ENCODE results near the gene TENM4. TPM values are rescaled to one million over a fixed set of nuclear protein-coding genes. Genes with fewer than 3 reads are reported as not detected.

TENM4 gene
- total RNA-seq, 2 experiments from 2014 or later = not detected

DNA sequence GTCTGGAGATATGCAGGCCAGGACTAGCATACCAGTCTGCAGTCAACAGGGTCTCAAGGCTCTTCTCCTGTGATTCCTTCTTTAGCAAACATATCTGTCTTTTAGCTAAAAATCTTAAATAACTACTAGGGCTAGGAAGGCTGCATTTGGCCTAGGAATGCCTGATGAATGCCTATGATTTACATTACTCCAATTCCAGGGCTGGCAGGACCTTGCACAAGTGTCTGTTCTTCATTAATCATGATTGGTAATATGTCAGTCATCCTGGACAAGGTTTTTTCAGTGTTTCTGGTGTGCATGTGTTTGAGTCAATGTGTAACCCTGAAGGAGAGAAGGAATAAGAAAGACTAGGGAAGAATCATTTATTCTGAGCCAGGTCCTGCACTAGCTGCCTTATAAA lies 585.7 kb downstream of the TENM4 start:
- Mint-ChIP-seq H3K36me3 (ENCODE audit: low read depth) (no peaks in the 10 kb centered on the region), H3K4me3 (no peak overlapping the region), H3K9me3 (ENCODE audit: insufficient read depth) (no peaks in the 10 kb centered on the region), H3K27ac (no peak overlapping the region), H3K4me1 (ENCODE audit: low read depth) (no peaks in the 10 kb centered on the region), H3K27me3 (ENCODE audit: low read depth) (no peaks in the 10 kb centered on the region)
- no peak for DNase-seq
- no peak for ATAC-seq
- ChIA-PET POLR2A (no interaction called here), CTCF (no interaction called here)

DNA sequence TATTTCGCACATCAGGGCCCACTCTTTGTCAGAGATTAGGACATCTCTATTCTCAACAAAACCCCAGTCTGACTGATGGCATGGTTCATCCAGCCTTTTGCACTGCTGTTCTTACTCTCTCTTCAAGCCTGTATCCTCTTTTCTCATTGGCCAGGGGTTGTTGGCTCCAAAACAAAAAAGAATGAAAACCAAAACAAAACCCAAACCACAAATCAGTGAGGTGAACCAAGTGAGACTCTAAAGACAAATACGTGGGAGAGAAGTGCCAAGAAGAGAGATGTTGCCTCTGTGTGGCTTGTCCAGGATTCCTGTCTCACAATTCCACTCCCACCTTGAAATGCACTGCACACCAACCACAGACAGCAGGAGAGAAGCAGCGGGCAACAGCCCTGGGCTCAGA lies 587.3 kb downstream of the TENM4 start:
- Mint-ChIP-seq H3K27me3 (ENCODE audit: low read depth) (peaks cover 2% of the 10 kb centered on the region), H3K9me3 (ENCODE audit: insufficient read depth) (no peaks in the 10 kb centered on the region), H3K36me3 (ENCODE audit: low read depth) (no peaks in the 10 kb centered on the region), H3K4me1 (ENCODE audit: low read depth) (no peaks in the 10 kb centered on the region), H3K4me3 (no peak overlapping the region), H3K27ac (no peak overlapping the region)
- POLR2A ChIA-PET = no interaction called here
- ATAC-seq = no peak
- CTCF ChIA-PET = no interaction called here
- no peak for DNase-seq

DNA sequence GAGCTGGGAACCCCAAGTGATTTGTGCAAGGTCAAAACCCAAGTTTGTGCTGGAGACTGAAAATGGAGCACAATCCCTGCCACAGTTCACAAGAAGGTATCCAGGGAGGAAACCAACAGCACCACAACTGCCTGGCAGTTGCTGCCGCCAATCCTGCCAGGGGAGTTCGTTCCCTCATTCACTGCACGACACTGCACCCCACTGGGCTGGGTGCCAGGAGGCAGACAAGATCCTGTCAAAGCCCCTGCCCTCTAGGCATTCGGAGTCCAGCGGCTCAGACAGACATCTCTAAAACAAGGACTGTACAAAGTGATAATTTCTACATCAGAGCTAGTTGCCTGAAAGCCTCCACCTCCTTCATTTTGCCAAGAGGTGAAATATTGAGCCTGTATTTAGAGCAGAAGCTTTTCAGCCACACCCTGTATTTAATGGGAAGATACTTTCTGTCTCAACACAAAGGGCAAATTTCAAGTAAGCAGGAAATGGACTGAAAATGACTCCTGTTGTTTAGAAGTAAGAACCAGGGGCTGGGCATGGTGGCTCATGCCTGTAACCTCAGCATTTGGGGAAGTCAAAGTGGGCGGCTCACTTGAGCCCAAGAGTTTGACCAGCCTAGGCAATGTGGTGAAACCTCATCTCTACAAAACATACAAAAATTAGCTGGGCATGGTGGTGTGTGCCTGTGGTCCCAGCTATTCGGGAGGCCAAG lies 588.8 kb downstream of the TENM4 start:
- no peak overlapping the region for H3K27ac Mint-ChIP-seq
- H3K4me3 Mint-ChIP-seq = no peak overlapping the region
- no peak for ATAC-seq
- POLR2A ChIA-PET = no interaction called here
- CTCF ChIA-PET = interaction anchor here (0.9 kb wide), 1 partner anchor 9 kb away, joined by 3 read pairs; no protein-coding TSS in a partner anchor
- no peak for DNase-seq
- no peaks in the 10 kb centered on the region for H3K36me3 Mint-ChIP-seq (ENCODE audit: low read depth)
- H3K4me1 Mint-ChIP-seq (ENCODE audit: low read depth) = no peaks in the 10 kb centered on the region
- peaks cover 4% of the 10 kb centered on the region for H3K27me3 Mint-ChIP-seq (ENCODE audit: low read depth)
- no peaks in the 10 kb centered on the region for H3K9me3 Mint-ChIP-seq (ENCODE audit: insufficient read depth)

DNA sequence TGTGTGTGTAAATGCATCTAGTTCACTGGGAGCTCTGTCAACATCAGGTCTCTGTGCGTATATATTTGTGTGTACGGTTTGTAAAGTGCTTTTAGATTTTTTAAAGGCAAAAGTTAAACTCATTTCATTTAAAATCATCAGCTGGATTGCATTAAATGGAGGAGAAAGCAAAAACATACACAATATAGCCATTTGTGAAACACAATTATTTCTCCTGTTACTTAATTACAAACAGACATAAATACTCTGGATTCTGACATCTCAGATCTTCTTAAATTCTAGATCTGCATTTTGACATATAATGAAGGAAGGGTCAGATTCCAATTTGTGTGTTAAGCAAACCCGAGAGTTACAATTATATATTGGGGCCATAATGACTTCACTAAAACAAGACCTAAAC lies 590.8 kb downstream of the TENM4 start:
- ATAC-seq = no peak
- POLR2A ChIA-PET = no interaction called here

DNA sequence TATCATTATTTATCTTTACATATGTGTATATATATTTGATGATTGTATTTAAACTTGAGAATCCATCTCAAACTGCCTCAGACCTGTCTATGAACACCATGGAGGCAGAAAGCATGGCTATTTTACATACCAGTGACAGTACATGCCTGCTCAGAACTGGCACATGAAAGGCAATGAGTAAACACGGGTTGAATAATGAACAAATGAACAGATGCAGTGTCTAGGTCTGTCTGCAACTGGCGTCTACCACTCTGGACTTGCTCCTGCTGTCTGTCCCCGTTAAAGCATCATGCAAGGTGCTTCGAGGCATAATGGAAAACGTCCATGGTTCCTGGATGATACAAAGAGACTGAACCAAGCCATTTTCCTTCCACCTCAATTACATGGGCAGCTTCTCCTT lies 594.6 kb downstream of the TENM4 start:
- Mint-ChIP-seq H3K36me3 (ENCODE audit: low read depth) (no peaks in the 10 kb centered on the region), H3K27me3 (ENCODE audit: low read depth) (peaks cover 4% of the 10 kb centered on the region), H3K9me3 (ENCODE audit: insufficient read depth) (no peaks in the 10 kb centered on the region), H3K4me3 (no peak overlapping the region), H3K27ac (no peak overlapping the region), H3K4me1 (ENCODE audit: low read depth) (no peaks in the 10 kb centered on the region)
- ChIA-PET CTCF (no interaction called here), POLR2A (no interaction called here)
- no peak for DNase-seq
- no peak for ATAC-seq

More for the DNA sequence above, 590.8 kb downstream of the TENM4 start:
- peaks cover 4% of the 10 kb centered on the region for H3K27me3 Mint-ChIP-seq (ENCODE audit: low read depth)
- CTCF ChIA-PET = no interaction called here
- no peaks in the 10 kb centered on the region for H3K9me3 Mint-ChIP-seq (ENCODE audit: insufficient read depth)
- no peak for DNase-seq
- no peaks in the 10 kb centered on the region for H3K4me1 Mint-ChIP-seq (ENCODE audit: low read depth)
- no peak overlapping the region for H3K4me3 Mint-ChIP-seq
- no peaks in the 10 kb centered on the region for H3K36me3 Mint-ChIP-seq (ENCODE audit: low read depth)
- H3K27ac Mint-ChIP-seq = no peak overlapping the region

DNA sequence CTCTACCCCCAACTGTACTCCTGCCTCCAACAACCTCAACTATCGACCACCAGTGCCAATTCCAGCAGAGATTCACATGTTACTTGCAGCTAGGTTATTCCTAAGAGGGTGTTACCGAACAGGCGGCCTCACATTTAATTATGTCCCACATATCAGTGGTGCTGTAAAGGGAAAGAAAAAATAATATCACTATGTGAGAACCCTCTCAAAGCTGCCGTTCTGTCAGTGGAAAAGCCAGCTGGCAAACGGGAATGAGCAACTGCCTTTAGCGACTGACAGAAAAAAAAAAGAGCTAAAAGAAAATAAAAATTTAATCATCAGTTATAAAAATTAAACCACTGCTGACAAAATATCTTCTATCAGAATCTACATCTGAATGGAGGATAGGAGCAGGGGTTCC lies 595.3 kb downstream of the TENM4 start:
- H3K27me3 Mint-ChIP-seq (ENCODE audit: low read depth) = peaks cover 4% of the 10 kb centered on the region
- DNase-seq = no peak
- ATAC-seq = no peak
- ChIA-PET POLR2A (no interaction called here), CTCF (no interaction called here)
- H3K9me3 Mint-ChIP-seq (ENCODE audit: insufficient read depth) = no peaks in the 10 kb centered on the region
- no peaks in the 10 kb centered on the region for H3K4me1 Mint-ChIP-seq (ENCODE audit: low read depth)
- no peaks in the 10 kb centered on the region for H3K36me3 Mint-ChIP-seq (ENCODE audit: low read depth)
- H3K27ac Mint-ChIP-seq = no peak overlapping the region
- H3K4me3 Mint-ChIP-seq = no peak overlapping the region

DNA sequence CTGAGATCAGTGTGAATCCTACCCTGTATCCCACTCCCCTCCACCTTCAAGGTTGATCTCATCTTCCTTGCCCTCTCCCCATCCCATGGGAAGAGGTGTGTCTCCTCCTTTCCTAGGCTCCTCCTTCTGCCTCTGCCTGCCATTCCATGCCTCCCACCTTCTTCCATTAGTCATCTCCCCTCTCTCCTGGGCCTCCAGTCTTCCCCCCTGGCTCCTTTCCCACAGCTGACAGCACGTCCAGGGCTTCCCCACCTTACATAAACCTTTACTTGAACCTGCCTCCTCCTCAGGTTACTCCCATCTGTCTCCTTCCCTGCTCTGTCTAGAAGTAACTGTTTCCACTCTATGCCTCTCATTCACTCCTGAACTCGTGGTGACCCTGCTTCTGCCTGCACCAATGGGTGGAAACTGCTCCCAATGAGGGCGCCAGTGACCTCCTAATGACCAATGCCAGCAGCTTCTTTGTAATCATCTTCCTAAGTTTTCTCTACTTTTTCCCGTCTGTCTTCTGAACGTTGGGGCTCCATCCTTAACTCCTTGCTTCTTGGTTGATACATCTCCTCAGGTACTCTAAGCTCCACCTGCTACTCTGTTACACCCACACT lies 599.3 kb downstream of the TENM4 start:
- ChIA-PET CTCF (interaction anchor here (1.3 to 1.5 kb wide), 2 partner anchors 13 to 196 kb away, joined by 3 read pairs; no protein-coding TSS in a partner anchor), POLR2A (no interaction called here)
- no peaks in the 10 kb centered on the region for H3K36me3 Mint-ChIP-seq (ENCODE audit: low read depth)
- H3K4me1 Mint-ChIP-seq (ENCODE audit: low read depth) = no peaks in the 10 kb centered on the region
- no peak overlapping the region for H3K27ac Mint-ChIP-seq
- no peak for ATAC-seq
- H3K27me3 Mint-ChIP-seq (ENCODE audit: low read depth) = no peaks in the 10 kb centered on the region
- no peak overlapping the region for H3K4me3 Mint-ChIP-seq
- DNase-seq = no peak
- H3K9me3 Mint-ChIP-seq (ENCODE audit: insufficient read depth) = no peaks in the 10 kb centered on the region

DNA sequence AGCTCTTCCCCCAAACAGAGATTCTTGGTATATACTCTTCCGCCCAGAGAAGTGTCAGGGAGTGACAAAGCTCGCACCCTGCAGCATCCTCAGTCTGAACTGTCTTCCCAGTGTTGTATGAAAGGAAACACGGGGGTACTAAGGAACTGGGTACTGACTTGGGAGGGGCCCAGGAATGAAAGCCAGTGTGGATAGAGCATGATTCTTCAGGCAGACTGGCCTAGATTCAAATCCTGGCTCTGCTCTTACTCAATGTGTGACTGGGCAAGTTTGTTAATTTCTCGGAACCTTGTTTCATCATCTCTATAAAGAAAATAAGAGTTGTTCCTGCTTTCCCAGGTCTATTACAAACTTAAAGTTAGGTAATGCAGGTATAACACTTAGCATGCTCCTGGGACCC lies 600.2 kb downstream of the TENM4 start:
- POLR2A ChIA-PET = no interaction called here
- Mint-ChIP-seq H3K27me3 (ENCODE audit: low read depth) (no peaks in the 10 kb centered on the region), H3K36me3 (ENCODE audit: low read depth) (no peaks in the 10 kb centered on the region), H3K4me1 (ENCODE audit: low read depth) (no peaks in the 10 kb centered on the region), H3K27ac (no peak overlapping the region), H3K4me3 (no peak overlapping the region), H3K9me3 (ENCODE audit: insufficient read depth) (no peaks in the 10 kb centered on the region)
- DNase-seq (no peak), ATAC-seq (no peak)
- CTCF ChIA-PET = no interaction called here

DNA sequence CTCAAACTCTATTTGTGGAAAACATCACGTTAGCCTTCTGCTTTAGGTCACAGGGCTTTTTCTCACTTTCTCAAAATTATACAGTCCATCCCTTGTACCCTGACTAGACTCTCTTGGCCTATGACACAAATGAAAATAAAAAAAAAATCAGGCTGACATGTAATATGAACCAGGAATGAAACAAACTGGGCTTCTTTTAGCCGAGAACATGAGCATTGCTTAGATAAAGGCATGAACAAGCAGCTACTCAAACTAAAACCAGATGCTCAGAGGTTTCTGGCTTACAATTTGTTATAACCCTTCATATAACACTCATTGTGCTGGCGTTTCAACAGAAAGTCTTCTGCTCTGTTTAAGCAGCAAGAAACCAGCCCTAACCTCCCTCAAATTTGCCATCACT lies 600.6 kb downstream of the TENM4 start:
- no peaks in the 10 kb centered on the region for H3K27me3 Mint-ChIP-seq (ENCODE audit: low read depth)
- H3K4me3 Mint-ChIP-seq = no peak overlapping the region
- POLR2A ChIA-PET = no interaction called here
- DNase-seq = no peak
- CTCF ChIA-PET = no interaction called here
- ATAC-seq = no peak
- H3K36me3 Mint-ChIP-seq (ENCODE audit: low read depth) = no peaks in the 10 kb centered on the region
- H3K27ac Mint-ChIP-seq = no peak overlapping the region
- no peaks in the 10 kb centered on the region for H3K4me1 Mint-ChIP-seq (ENCODE audit: low read depth)
- no peaks in the 10 kb centered on the region for H3K9me3 Mint-ChIP-seq (ENCODE audit: insufficient read depth)

DNA sequence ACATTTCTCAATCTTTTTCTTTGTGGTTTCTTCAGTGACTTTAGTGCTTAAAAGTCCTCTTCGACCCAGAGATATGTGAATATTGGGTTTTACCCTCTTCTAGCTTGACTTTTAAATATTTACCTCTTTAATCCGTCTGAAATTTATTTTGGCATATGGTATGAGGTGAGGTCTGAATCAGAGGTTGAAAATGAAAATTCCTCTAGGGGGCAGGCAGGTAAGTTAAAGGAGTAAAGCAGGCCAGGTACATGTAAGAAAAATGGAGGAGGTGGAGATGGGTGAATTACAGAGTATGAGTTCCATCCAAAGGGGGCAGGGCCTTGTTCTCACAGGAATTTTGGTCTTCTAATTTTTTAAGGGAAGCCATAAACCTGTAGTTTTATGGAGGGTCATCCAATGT lies 602.4 kb downstream of the TENM4 start:
- H3K9me3 Mint-ChIP-seq (ENCODE audit: insufficient read depth) = no peaks in the 10 kb centered on the region
- ChIA-PET POLR2A (no interaction called here), CTCF (no interaction called here)
- no peak overlapping the region for H3K4me3 Mint-ChIP-seq
- no peaks in the 10 kb centered on the region for H3K27me3 Mint-ChIP-seq (ENCODE audit: low read depth)
- ATAC-seq (no peak), DNase-seq (no peak)
- no peak overlapping the region for H3K27ac Mint-ChIP-seq
- H3K4me1 Mint-ChIP-seq (ENCODE audit: low read depth) = no peaks in the 10 kb centered on the region
- no peaks in the 10 kb centered on the region for H3K36me3 Mint-ChIP-seq (ENCODE audit: low read depth)

DNA sequence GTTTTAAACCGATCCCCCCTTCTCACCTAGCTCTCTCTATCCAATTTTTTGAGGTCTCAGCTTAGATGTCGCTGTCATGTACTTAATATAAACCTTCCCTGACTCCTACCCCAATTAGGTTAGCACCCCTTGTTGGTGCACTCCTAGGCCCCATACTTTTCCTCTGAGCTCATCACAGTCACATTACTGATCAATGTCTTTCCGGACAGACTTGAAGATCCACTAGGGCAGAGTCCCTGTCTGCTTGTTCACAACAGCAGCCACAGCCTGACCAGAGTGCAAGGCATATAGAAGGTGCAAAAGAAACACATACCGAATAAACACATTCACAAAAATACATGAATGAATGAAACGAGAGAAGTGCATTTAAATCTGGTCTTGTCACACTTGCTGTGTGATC lies 605.2 kb downstream of the TENM4 start:
- no peak overlapping the region for H3K4me3 Mint-ChIP-seq
- no peaks in the 10 kb centered on the region for H3K4me1 Mint-ChIP-seq (ENCODE audit: low read depth)
- H3K27me3 Mint-ChIP-seq (ENCODE audit: low read depth) = no peaks in the 10 kb centered on the region
- H3K9me3 Mint-ChIP-seq (ENCODE audit: insufficient read depth) = no peaks in the 10 kb centered on the region
- H3K36me3 Mint-ChIP-seq (ENCODE audit: low read depth) = no peaks in the 10 kb centered on the region
- CTCF ChIA-PET = no interaction called here
- no peak overlapping the region for H3K27ac Mint-ChIP-seq
- DNase-seq (no peak), ATAC-seq (no peak)
- POLR2A ChIA-PET = no interaction called here

DNA sequence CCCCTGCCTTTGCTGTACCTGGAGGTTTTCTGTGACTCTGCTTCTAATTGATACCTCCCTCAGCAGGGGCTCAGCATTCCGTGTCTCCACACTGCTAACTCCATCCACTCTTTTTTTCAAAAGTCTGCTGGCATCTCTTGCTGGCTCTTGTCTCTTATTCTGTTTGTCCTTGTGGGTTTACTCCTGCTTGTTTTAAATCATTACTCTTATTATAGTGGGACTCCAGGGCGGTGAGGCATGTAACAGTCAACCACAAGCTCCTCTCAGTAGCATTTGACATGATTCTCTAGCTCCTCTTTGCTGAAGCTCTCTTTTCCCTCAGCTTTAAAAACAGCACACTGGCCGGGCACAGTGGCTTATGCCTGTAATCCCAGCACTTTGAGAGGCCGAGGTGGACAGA lies 605.9 kb downstream of the TENM4 start:
- POLR2A ChIA-PET = no interaction called here
- no peak for ATAC-seq
- H3K27me3 Mint-ChIP-seq (ENCODE audit: low read depth) = no peaks in the 10 kb centered on the region
- no peak for DNase-seq
- H3K4me3 Mint-ChIP-seq = no peak overlapping the region
- CTCF ChIA-PET = no interaction called here
- H3K4me1 Mint-ChIP-seq (ENCODE audit: low read depth) = no peaks in the 10 kb centered on the region
- no peak overlapping the region for H3K27ac Mint-ChIP-seq
- no peaks in the 10 kb centered on the region for H3K36me3 Mint-ChIP-seq (ENCODE audit: low read depth)
- H3K9me3 Mint-ChIP-seq (ENCODE audit: insufficient read depth) = no peaks in the 10 kb centered on the region

DNA sequence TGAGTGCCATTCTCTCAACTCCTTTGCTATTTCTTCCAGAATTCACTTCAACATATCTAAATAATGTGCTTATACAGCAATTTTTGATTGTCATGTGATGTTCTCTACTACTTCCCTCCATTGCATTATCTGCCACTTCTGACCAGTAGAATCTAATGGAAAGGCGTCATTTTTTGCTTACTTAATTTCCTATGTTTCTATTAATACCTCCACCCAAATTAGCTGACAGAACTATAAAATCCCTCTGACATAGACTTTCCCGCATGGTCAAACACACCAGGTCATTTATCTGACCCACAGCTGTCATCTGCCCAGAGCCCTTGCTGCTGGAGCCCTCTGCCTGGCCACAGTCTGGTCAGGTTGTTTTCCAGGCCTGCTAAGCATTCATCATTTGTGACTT lies 607.6 kb downstream of the TENM4 start:
- no peak for DNase-seq
- ChIA-PET CTCF (no interaction called here), POLR2A (no interaction called here)
- no peak overlapping the region for H3K4me3 Mint-ChIP-seq
- no peak overlapping the region for H3K27ac Mint-ChIP-seq
- H3K36me3 Mint-ChIP-seq (ENCODE audit: low read depth) = no peaks in the 10 kb centered on the region
- no peak for ATAC-seq
- H3K27me3 Mint-ChIP-seq (ENCODE audit: low read depth) = no peaks in the 10 kb centered on the region
- no peaks in the 10 kb centered on the region for H3K9me3 Mint-ChIP-seq (ENCODE audit: insufficient read depth)
- H3K4me1 Mint-ChIP-seq (ENCODE audit: low read depth) = no peaks in the 10 kb centered on the region

Data from activated CD8-positive, alpha-beta T cell treated with anti-CD3 and anti-CD28 coated beads, Interleukin-2, amount 10 ng/mL, durations not matched to agents 7 days and 5 days (primary cell).